K562 (cell line): Measurements from ENCODE around the gene CAPN12. TPM values are rescaled to one million over a fixed set of nuclear protein-coding genes. Genes with fewer than 3 reads are reported as not detected.

Experiments
- CC2D1A ChIP-seq: fragments of 450-650 bp; IDR thresholded peaks from 2 replicates; pipeline ENCODE4 v1.6.1; 2017; ENCODE audit warnings: mild to moderate bottlenecking
- CEBPG ChIP-seq, 3 experiments: fragments of 200-800 bp in 1 of 3; sonication (Bioruptor generic) in 1 of 3; sonication (generic) in 1 of 3; formaldehyde crosslinking in 1 of 3; IDR thresholded peaks in 2 of 3; conservative IDR thresholded peaks in 1 of 3; 2 replicates each; pipeline versions ENCODE4 v1.6.1 to v1.8.0; 2016 to 2022; ENCODE audit warnings: missing compliant biosample characterization in 2 of 3, missing genetic modification characterization in 2 of 3, mild to moderate bottlenecking in 1 of 3, missing genetic modification reagents in 1 of 3
- DPF2 ChIP-seq: fragments of 450-650 bp; IDR thresholded peaks from 2 replicates; pipeline ENCODE4 v1.6.1; 2016
- ELF4 ChIP-seq: fragments of 450-650 bp; formaldehyde crosslinking; IDR thresholded peaks from 2 replicates; pipeline ENCODE4 v1.4.0; 2022; ENCODE audit warnings: missing genetic modification characterization
- FIP1L1 ChIP-seq: fragments of 200-400 bp; formaldehyde crosslinking; IDR thresholded peaks from 2 replicates; pipeline ENCODE4 v1.6.1; 2018; ENCODE audit warnings: mild to moderate bottlenecking, low read depth, low read length; ENCODE audit not compliant: poor library complexity, severe bottlenecking
- FOXK2 ChIP-seq, 2 experiments: fragments of 450-650 bp; IDR thresholded peaks in 1 of 2; conservative IDR thresholded peaks in 1 of 2; 2 replicates each; pipeline ENCODE4 v1.6.1; 2016; ENCODE audit warnings: low read depth in 2 of 2, mild to moderate bottlenecking in 1 of 2
- GABPA ChIP-seq: fragments of 200-800 bp; sonication (Bioruptor generic); conservative IDR thresholded peaks from 2 replicates; pipeline ENCODE4 v1.6.1; 2016; ENCODE audit warnings: low read depth, missing genetic modification characterization, missing compliant biosample characterization
- LEF1 ChIP-seq: fragments of 450-650 bp; IDR thresholded peaks from 2 replicates; pipeline ENCODE4 v1.6.1; 2016; ENCODE audit warnings: mild to moderate bottlenecking
- MAFG ChIP-seq: fragments of 450-650 bp; conservative IDR thresholded peaks from 2 replicates; pipeline ENCODE4 v1.6.1; 2016; ENCODE audit warnings: missing genetic modification characterization, missing compliant biosample characterization
- POU5F1 ChIP-seq: fragments of 150-350 bp; IDR thresholded peaks from 2 replicates; pipeline ENCODE4 v1.6.1; 2014; ENCODE audit warnings: borderline replicate concordance, low read length, low read depth, mild to moderate bottlenecking; ENCODE audit not compliant: partially characterized antibody
- TAF15 ChIP-seq: fragments of 200-400 bp; formaldehyde crosslinking; IDR thresholded peaks from 2 replicates; pipeline ENCODE4 v1.6.1; 2017; ENCODE audit warnings: mild to moderate bottlenecking, low read depth, low read length, moderate library complexity
- TGIF2 ChIP-seq: sonication (generic); formaldehyde crosslinking; IDR thresholded peaks from 2 replicates; pipeline ENCODE4 v1.8.1; 2022; ENCODE audit warnings: mild to moderate bottlenecking, missing genetic modification reagents, moderate library complexity
- TSC22D4 ChIP-seq: fragments of 450-650 bp; IDR thresholded peaks from 2 replicates; pipeline ENCODE4 v1.6.1; 2016; ENCODE audit warnings: missing genetic modification characterization, missing biosample characterization, control low read depth
- ZFX ChIP-seq: sonication (generic); formaldehyde crosslinking; IDR thresholded peaks from 2 replicates; pipeline ENCODE4 v1.8.0; 2022; ENCODE audit warnings: mild to moderate bottlenecking, missing genetic modification reagents, moderate library complexity
- ZNF165 ChIP-seq: fragments of 250-450 bp; sonication (Bioruptor Pico); IDR thresholded peaks from 2 replicates; pipeline ENCODE4 v1.4.0; 2020; ENCODE audit warnings: borderline replicate concordance
- ZNF282 ChIP-seq: sonication (generic); formaldehyde crosslinking; IDR thresholded peaks from 2 replicates; pipeline ENCODE4 v1.8.1; 2023; ENCODE audit warnings: missing genetic modification reagents
- ZNF41 ChIP-seq: fragments of 250-450 bp; sonication (Bioruptor Pico); conservative IDR thresholded peaks from 2 replicates; pipeline ENCODE4 v1.4.0; 2020; ENCODE audit warnings: mild to moderate bottlenecking
- ZNF583 ChIP-seq: fragments of 250-450 bp; sonication (Bioruptor Pico); IDR thresholded peaks from 2 replicates; pipeline ENCODE4 v1.4.0; 2020
- ZNF79 ChIP-seq: fragments of 250-450 bp; sonication (Bioruptor Pico); IDR thresholded peaks from 2 replicates; pipeline ENCODE4 v1.4.0; 2020; ENCODE audit warnings: low read depth, mild to moderate bottlenecking, moderate library complexity
- polyA plus RNA-seq, 8 experiments: library from polyadenylated mRNA; depleted of rRNA in 4 of 8; stranded (reverse) in 5 of 8; unstranded in 3 of 8; fragments of >200 nt; fragmentation: Nextera tagmentation in 2 of 8; fragmentation: Illumina TruSeq in 1 of 8; extraction: Ambion mirVana in 2 of 8; extraction: Trizol in 1 of 8; gene quantifications; 2 replicates each; pipeline versions ENCODE4 v1.2.1 to v1.2.3, GENCODE V29; 2011 to 2014; ENCODE audit warnings: inconsistent platforms in 1 of 8, missing spikeins in 1 of 8
- total RNA-seq, 7 experiments: library from RNA; depleted of rRNA in 6 of 7; stranded (reverse); fragments of >200 nt in 6 of 7; fragmentation: Illumina TruSeq in 2 of 7; extraction: Trizol in 2 of 7; gene quantifications; 2 replicates each; pipeline versions ENCODE4 v1.2.1 to v1.2.3, GENCODE V29; 2011 to 2021; ENCODE audit warnings: low replicate concordance in 1 of 7
- TF ChIP-seq, protein P1 (sequence below): IDR thresholded peaks from 3 replicates; pipeline ENCODE4 v1.6.1; 2011; ENCODE audit warnings: borderline replicate concordance, mild to moderate bottlenecking, moderate library complexity; ENCODE audit not compliant: insufficient read length; ENCODE audit errors: extremely low read depth
- TF ChIP-seq, protein P2 (sequence below): IDR thresholded peaks from 2 replicates; pipeline ENCODE4 v1.6.1; 2011; ENCODE audit warnings: borderline replicate concordance, low read depth, mild to moderate bottlenecking, moderate library complexity, low read length; ENCODE audit not compliant: insufficient read depth, poor library complexity, severe bottlenecking
- TF ChIP-seq, protein P3 (sequence below): fragments of 450-650 bp; IDR thresholded peaks from 2 replicates; pipeline ENCODE4 v1.6.1; 2016; ENCODE audit warnings: missing biosample characterization, missing genetic modification characterization

The CAPN12 gene
- total and polyA plus RNA-seq, 9 of the 15 experiments (the other 6 are each of a cell fraction or from before 2014, with no cell fraction given) = 0.83 to 7.0 (median 1.6) TPM

DNA sequence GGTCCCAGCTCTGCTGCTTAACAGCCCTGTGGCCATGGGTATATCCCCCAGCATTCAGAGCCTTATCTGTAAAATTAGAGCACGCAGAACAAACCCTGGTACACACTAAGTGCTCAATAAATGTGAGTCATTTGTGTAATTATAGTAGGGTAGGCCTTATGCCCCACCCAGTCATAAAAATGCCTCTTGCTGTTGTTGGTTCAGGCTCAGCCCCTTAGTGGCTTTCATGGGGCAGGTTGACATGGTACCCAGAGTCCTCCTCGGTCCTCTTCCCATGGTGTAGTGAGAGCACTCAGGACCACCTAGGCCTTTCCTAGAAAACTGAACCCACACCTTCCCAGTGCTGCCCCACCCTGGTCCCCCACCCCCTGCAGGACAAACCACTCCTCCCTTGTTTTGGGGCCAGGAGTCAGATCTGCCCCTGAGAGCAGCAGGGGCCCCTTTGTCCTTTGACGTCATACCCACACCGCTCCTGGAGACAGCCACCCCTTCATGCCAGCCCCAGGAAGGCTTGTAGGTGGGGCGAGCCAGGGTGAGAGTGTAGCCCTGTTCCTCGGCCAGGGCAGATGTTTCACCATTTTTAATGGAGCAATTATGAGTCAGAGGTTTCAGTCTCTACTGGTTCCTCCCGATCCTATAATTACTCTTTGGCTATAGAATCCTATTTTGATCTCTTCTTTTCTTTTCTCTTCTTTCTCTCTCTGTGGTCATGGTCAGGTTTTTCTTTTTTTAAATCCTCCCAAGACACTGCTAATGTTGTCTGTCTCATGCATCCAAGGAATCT is 60.0 kb downstream of the CAPN12 start (continued):
- TF ChIP-seq TSC22D4 (tag) = no peak
- TF ChIP-seq ZNF41 (CRISPR knock-in tag) = 0 out of 2 replicates have a peak, but pooled peaks have one; percentile 47
- TF ChIP-seq GABPA = 0 out of 2 replicates have a peak, but pooled peaks have one; percentile 4
- TF ChIP-seq POU5F1 = no peak
- no peak for TF ChIP-seq TGIF2
- no peak for TF ChIP-seq FIP1L1
- TF ChIP-seq, protein P1, sequence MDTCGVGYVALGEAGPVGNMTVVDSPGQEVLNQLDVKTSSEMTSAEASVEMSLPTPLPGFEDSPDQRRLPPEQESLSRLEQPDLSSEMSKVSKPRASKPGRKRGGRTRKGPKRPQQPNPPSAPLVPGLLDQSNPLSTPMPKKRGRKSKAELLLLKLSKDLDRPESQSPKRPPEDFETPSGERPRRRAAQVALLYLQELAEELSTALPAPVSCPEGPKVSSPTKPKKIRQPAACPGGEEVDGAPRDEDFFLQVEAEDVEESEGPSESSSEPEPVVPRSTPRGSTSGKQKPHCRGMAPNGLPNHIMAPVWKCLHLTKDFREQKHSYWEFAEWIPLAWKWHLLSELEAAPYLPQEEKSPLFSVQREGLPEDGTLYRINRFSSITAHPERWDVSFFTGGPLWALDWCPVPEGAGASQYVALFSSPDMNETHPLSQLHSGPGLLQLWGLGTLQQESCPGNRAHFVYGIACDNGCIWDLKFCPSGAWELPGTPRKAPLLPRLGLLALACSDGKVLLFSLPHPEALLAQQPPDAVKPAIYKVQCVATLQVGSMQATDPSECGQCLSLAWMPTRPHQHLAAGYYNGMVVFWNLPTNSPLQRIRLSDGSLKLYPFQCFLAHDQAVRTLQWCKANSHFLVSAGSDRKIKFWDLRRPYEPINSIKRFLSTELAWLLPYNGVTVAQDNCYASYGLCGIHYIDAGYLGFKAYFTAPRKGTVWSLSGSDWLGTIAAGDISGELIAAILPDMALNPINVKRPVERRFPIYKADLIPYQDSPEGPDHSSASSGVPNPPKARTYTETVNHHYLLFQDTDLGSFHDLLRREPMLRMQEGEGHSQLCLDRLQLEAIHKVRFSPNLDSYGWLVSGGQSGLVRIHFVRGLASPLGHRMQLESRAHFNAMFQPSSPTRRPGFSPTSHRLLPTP = no peak
- 0 out of 2 replicates have a peak, but pooled peaks have one; percentile 60 for TF ChIP-seq ZNF79 (CRISPR knock-in tag)
- no peak for TF ChIP-seq CC2D1A
- no peak for TF ChIP-seq ZNF282 (CRISPR knock-in tag)
- TF ChIP-seq ZFX (CRISPR knock-in tag) = peak; percentile 15
- peak; percentile 49; the same call in 1 of the 2 replicates for TF ChIP-seq ZNF583
- TF ChIP-seq MAFG (tag) = no peak
- no peak for TF ChIP-seq FOXK2 (conservative IDR thresholded peaks at IDR 0.05 in 1 of 2, IDR thresholded peaks at IDR 0.05 in 1 of 2; ENCODE audit: low read depth in 2 of 2)
- TF ChIP-seq LEF1 = no peak
- TF ChIP-seq, protein P2, sequence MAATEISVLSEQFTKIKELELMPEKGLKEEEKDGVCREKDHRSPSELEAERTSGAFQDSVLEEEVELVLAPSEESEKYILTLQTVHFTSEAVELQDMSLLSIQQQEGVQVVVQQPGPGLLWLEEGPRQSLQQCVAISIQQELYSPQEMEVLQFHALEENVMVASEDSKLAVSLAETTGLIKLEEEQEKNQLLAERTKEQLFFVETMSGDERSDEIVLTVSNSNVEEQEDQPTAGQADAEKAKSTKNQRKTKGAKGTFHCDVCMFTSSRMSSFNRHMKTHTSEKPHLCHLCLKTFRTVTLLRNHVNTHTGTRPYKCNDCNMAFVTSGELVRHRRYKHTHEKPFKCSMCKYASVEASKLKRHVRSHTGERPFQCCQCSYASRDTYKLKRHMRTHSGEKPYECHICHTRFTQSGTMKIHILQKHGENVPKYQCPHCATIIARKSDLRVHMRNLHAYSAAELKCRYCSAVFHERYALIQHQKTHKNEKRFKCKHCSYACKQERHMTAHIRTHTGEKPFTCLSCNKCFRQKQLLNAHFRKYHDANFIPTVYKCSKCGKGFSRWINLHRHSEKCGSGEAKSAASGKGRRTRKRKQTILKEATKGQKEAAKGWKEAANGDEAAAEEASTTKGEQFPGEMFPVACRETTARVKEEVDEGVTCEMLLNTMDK = no peak
- no peak for TF ChIP-seq CEBPG (CRISPR knock-in tag; IDR thresholded peaks at IDR 0.05)
- TF ChIP-seq CEBPG (tag; conservative IDR thresholded peaks at IDR 0.05 in 1 of 2, IDR thresholded peaks at IDR 0.05 in 1 of 2) = peak in 1 of 2 experiments; percentile 24; a peak in 1 of 4 replicates
- 0 out of 2 replicates have a peak, but pooled peaks have one; percentile 12 for TF ChIP-seq DPF2
- 0 out of 2 replicates have a peak, but pooled peaks have one; percentile 4 for TF ChIP-seq ZNF165 (CRISPR knock-in tag)
- TF ChIP-seq, protein P3, sequence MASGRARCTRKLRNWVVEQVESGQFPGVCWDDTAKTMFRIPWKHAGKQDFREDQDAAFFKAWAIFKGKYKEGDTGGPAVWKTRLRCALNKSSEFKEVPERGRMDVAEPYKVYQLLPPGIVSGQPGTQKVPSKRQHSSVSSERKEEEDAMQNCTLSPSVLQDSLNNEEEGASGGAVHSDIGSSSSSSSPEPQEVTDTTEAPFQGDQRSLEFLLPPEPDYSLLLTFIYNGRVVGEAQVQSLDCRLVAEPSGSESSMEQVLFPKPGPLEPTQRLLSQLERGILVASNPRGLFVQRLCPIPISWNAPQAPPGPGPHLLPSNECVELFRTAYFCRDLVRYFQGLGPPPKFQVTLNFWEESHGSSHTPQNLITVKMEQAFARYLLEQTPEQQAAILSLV (tag) = no peak
- no peak for TF ChIP-seq TAF15
- no peak for TF ChIP-seq ELF4
